SK-N-DZ (cell line): ENCODE measurements around the gene TRIM48. TPM values are rescaled to one million over a fixed set of nuclear protein-coding genes. Genes with fewer than 3 reads are reported as not detected.
"Not testable (repeated sequence)": the region's sequence is repeated elsewhere in the genome, so short reads cannot be mapped to it uniquely, and the experiment has no call there.

ENCODE experiments used
- DNase-seq: peaks from one replicate; pipeline ENCODE4 v3.0.0-alpha.2; 2015; ENCODE audit warnings: low spot score
- polyA plus RNA-seq, 2 experiments: library from polyadenylated mRNA; depleted of rRNA; stranded (reverse); fragments of >200 nt; gene quantifications; 2 replicates each; pipeline ENCODE4 v1.2.3, GENCODE V29; 2014
- small RNA-seq, 2 experiments: library from RNA; depleted of rRNA; stranded (forward); fragments of <200 nt; gene quantifications; one replicate each; pipeline ENCODE3, GENCODE V24; 2014

TRIM48 gene, protein sequence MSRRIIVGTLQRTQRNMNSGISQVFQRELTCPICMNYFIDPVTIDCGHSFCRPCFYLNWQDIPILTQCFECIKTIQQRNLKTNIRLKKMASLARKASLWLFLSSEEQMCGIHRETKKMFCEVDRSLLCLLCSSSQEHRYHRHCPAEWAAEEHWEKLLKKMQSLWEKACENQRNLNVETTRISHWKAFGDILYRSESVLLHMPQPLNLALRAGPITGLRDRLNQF
- polyA plus RNA-seq (2014; cell fraction: cytosol; rRNA removed) = not detected in 2 replicates
- not detected in 2 replicates for polyA plus RNA-seq (2014; cell fraction: nucleus; rRNA removed)

DNA sequence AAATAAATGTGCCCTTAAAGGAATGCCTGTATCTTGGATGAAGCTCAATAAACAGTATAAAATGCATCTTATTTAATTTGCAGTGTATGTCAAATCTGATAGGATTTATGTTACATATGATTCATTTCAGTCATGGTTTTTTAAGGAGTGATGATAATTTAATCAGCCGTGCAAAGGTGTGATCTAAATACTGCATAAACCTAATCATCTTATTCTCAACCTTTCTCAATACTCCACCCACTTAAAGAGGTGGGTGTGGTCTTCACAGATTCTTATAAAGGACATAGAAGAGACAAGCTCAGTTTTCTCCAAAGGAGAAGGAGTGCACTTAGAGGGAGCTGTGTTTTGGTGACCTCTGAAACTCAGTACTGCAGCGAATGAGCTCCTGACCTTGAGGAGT, at the start of gene TRIM48:
Gene TRIM48, plus strand, starts transcription at position 301 of the 400 bp plus-strand sequence. CDS start 113 bp downstream, outside the sequence.
- not testable (repeated sequence) for DNase-seq

DNA sequence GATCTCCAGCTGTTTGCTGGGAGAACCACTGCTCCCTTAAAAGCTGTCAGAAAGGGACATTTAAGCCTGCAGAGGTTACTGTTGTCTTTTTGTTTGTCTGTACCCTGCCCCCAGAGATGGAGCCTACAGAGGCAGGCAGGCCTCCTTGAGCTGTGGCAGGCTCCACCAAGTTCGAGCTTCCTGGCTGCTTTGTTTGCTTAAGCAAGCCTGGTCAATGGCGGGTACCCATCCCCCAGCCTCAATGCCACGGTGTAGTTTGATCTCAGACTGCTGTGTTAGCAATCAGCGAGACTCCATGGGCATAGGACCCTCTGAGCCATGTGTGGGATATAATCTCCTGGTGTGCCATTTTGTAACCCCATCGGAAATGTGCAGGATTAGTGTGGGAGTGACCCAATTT, 23.6 kb upstream of the TRIM48 start:
- DNase-seq = not testable (repeated sequence)

DNA sequence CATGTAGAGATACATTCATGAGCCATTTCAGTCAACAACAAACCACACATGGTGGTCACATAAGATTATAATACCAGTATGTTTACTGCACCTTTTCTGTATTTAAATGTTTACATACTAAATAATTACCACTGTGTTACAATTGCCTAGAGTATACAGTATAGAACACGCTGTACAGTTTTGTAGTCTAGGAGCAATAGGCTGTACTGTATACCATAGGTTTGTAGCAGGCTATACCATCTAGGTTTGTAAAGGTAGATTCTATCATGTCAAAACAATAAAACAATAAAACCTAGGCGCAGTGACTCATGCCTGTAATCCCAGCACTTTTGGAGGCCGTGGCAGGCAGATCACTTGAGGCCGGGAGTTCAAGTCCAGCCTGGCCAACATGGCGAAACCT, 1.1 kb downstream of the TRIM48 start:
- no peak for DNase-seq

Small RNAs within 50 kb of the gene (small RNA-seq; reads per million reads assigned to genes)
- 0 reads per million in 2 experiments for gene AP005597.4
